ENCODE data around the gene MANEAL.
"Not testable (repeated sequence)": the region's sequence is repeated elsewhere in the genome, so short reads cannot be mapped to it uniquely, and the experiment has no call there.

MANEAL gene

GRCh38 chr1:37793773-37794371 lies at the start of gene MANEAL:
MANEAL (plus strand) TSS chr1:37793847; CDS start chr1:37794183, 336 bp downstream.
- DNase-seq (ENCODE audit: low read depth in 2 of 2), result no peak

GRCh38 chr1:37746806-37747205 lies 46.8 kb upstream of the MANEAL start:
- no peak for DNase-seq (ENCODE audit: low read depth in 2 of 2)

- no peak for DNase-seq (ENCODE audit: low read depth in 2 of 2)
Observed at GRCh38 chr1:37748565-37748964, 45.1 kb upstream of the MANEAL start.

DNA sequence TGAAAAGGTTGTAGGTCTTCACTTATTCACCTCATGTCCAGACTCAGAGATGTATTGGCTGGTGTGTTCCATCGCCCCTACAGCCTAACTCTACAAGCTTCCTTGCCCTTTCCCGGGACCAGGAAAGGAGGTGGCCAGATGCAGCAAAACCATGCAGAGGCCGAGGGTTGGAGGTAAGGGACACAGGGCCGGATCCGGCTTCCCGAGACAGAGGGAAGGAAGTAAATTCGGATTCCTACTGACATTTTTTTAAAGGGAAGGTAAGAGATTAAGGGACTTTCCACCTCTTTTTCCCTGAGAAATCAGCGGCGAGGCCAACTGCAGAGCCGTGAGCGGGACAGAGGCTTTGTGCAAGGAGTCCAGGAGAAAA lies 41.4 kb upstream of the MANEAL start:
- no peak for DNase-seq (ENCODE audit: low read depth in 2 of 2)

DNA sequence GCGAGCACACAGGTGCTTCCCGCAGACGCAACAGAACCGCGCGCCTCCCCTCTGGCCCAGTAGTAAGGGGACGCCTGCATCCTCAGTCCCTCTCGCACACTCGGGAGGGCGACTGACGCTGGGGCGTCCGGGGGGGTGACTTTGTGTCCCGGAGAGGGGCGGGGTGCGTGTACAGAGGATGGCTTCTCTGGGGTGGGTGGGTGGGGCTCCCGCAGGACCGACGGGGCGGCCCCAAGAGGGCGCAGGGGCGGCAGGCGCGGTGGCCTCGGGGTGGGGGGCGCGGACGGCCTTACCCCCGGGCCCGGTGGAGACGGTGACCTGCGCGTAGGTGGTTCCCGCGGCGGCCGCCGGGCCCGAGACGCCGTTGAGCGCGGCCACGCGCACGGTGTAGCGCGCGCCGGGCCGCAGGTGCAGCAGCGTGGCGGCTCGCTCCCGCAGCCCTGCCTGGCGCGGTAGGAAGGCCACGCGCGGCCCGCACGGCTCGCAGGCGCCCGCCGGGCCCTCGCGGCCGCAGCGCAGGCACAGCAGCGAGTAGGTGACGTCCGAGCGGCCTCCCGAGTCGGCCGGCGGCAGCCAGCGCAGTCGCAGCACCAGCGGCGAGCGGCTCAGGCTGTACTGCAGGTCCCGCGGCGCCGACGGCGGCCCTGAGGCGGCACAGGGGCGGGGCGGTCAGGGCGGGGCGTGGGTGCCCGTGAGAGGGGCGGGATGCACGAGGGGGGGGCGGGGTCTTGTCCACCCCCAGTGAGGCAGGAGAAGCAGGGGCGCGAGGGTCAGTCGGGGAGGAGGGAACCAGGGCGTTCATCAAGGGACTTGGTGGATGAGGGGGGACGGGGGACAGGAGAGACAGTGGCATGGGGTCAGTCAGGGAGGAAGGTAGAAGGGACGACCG lies 40.8 kb upstream of the MANEAL start:
- DNase-seq (ENCODE audit: low read depth in 2 of 2), result peak in 1 of 2 donors; percentile 33

GRCh38 chr1:37753473-37754321 lies 40.0 kb upstream of the MANEAL start:
- DNase-seq (ENCODE audit: low read depth in 2 of 2), result no peak

DNA sequence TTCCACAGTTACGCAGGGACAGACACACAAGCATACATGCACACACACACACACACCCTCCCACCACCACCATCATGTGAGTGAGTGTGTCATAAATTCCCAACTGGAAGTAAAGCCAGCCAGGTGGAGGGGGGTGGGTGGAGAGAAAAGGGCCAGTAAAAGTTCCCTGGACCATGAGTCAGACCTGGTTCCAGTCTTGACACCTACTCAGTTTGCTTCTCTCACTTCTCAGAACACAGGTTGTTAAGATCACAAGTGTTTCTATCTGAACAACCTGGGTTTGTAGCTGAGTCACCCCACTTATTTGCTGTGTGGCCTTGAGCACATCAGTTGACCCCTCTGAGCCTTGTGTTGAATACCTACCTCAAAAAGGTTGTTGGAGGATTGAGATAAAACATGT lies 38.4 kb upstream of the MANEAL start:
- DNase-seq (ENCODE audit: low read depth in 2 of 2), result peak in 1 of 2 donors; percentile 15

DNA sequence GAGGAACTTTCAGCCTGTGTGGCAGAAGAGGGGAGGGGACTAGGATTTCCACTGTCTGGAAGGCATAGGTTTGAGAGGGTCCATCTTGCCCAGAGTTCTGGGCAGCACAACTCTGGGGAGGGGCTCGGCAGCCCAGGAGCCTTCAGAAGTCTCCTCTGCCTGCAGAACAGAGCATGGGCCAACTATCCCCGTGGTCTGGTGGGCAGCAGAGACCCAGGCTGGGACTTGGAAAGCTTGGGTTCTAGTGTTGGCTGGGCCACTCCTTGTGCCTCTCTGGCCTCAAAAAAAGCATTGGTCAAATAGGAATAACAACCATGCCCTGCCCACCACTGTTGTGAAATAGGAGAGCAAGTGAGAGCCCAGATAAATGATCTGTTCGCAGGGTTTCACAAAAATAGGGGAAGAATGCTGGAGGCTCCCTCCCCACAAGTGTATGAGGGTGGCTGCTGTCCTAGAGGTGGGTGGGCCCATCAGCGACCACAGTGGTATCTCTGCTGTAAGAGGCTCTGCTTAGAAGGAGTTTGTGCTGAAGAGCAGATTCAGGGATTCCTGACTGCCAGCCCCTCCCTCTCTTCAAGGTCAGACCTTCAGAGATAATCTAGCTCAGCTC lies 37.6 kb upstream of the MANEAL start:
- DNase-seq (ENCODE audit: low read depth in 2 of 2), result no peak

- no peak for DNase-seq (ENCODE audit: low read depth in 2 of 2)
Observed at GRCh38 chr1:37759451-37759850, 34.2 kb upstream of the MANEAL start.

- DNase-seq (ENCODE audit: low read depth in 2 of 2), result no peak
Observed at GRCh38 chr1:37761416-37762095, 32.1 kb upstream of the MANEAL start.

DNA sequence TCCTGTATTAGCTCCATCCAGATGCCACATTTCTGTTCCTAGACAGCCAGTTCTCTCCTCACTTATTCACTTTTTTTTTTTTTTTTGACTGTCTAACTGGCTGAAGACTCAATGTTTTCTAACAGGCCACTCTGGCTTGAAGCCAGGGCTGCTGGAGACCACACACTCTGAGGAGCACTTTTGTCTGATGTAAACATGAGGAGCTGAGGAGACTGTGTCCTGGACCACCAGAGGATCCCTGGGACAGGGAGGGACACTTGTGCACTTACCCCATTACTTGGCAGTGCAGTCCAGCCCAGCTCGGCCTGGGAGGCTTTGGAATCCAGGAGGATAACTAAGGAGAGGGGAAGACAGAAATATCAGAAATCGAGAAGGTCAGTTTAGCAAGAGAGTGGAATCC lies 31.1 kb upstream of the MANEAL start:
- DNase-seq (ENCODE audit: low read depth in 2 of 2), result no peak

DNA sequence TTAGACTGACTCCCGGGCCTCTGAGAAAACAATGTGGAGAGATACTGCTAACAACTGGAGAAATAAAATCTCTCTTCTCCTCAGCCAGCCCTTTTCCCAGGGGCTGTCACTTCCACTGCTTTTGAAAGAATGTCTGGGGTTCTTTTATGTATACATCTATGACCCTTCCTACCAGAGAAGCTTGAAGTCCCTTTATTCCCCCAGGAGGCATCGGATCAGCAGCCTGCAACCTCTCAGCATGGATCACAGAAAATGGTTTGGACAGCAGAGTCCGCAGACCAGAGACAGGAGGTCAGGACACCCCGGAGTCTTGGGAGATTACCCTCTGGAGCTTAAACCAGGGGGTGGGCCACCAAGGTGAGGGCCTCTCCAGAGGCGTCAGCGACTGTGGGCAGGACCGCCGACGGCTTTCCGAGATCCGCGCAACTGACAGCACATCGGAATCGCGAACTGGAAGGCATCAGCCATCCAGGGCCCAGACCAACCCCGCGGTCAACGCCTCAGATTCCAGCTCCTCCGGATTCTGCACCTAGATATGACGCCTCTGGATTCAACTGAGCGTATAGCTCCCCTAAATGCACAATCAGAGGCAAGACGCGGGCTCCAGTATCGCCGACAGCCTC lies 29.7 kb upstream of the MANEAL start:
- no peak for DNase-seq (ENCODE audit: low read depth in 2 of 2)

DNA sequence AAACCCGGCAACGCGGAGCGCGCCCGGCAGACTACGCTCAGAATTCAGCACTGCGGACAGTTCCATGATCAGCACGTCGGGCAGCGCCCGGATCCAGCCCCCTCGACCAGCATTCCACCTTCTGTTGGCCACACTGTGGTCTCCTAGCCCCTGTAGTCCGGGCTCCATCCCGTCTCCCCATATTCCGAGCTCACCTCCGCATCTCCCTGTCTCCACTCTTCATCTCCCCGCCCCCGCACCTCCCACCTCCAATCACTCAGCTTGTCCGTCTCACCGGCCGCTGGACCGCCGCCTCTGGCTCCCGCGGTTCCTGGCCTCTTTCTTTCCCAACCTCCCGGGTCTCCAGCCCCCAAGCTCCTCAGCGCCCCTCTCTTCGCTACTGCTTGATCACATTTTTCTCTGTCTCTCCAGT lies 29.2 kb upstream of the MANEAL start:
- DNase-seq (ENCODE audit: low read depth in 2 of 2), result peak; percentile 26 to 29

- DNase-seq (ENCODE audit: low read depth in 2 of 2), result no peak
Observed at GRCh38 chr1:37764888-37765441, 28.7 kb upstream of the MANEAL start, which contains the start of gene EPHA10. EPHA10 (minus strand) TSS chr1:37765120; CDS start chr1:37765066, 54 bp downstream.

DNA sequence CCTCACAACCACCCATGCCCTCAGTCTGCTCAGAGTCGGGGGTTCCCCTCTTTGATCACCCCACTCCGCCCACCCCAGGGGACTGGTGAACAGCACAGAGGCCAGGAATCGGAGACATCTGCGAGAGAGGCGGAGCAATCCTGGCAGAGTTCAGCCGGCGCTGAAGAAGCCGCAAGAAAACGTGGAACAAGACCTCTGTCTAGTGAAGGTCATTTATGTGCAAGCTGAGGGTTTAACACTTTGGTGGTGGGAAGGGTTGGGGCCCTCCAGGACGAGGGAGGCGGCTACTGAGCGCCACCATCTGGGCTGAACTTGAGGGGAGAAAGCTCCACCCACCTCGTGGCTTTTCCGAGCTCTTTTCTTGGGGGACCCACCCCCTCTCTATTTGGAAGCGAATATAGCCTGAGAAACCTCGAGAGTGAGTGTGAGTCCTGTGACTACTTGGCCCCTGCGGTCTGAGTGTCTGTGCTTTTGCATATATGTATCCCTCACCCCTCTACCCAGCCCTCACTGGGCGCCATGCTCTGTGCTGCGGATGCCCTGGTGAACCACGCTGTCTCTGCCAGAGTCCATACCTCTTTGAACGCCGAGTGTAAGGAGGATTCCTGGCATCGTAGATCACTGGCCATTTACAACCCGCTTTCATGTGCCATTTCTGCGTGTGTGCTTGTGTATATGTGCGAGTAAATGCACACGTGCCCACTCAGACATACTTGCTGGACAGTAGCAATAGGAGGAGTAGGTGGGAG lies 27.6 kb upstream of the MANEAL start:
- peak in 1 of 2 donors; percentile 16 for DNase-seq (ENCODE audit: low read depth in 2 of 2)

DNA sequence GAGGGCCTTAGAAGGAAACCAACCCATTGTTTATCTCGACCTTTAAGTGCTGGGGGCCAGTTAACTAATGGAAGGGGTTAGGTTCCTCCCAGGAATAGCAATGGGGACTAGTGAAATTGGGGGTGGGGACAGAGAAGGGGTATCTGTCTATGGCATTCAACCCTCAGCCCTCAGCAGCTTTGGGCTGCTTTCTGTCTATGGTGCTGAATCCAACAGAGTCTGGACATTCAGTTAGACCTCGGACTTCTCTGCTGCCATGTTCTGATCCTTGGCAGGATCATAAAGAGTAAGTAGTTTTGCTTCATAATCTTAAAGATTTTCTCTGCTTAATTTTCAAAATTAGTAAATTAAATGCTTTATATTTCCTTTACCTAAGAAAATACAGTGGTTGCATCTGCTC lies 26.2 kb upstream of the MANEAL start:
- no peak for DNase-seq (ENCODE audit: low read depth in 2 of 2)

- not testable (repeated sequence) for DNase-seq (ENCODE audit: low read depth in 2 of 2)
Observed at GRCh38 chr1:37771440-37771839, 22.2 kb upstream of the MANEAL start.

- peak in 1 of 2 donors; percentile 15 for DNase-seq (ENCODE audit: low read depth in 2 of 2)
Observed at GRCh38 chr1:37776946-37777516, 16.6 kb upstream of the MANEAL start.

DNA sequence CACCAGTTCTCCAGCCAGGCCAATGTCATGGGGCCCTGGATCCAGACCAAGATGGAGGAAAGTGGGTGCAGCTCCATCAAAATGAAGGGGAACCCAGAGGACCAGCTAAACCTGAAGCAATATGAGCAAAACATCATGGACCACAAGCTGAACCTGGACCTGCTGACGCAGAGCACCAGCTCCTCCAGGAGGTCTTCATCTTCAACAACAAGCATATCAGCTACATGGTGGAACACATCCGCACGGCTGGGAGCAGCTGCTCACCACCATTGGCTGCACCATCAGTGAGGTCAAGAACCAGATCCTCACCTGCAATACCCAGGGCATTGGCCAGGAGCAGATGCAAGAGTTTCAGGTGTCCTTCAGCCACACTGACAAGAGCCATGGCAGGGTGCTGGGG lies 15.0 kb upstream of the MANEAL start:
- no peak for DNase-seq (ENCODE audit: low read depth in 2 of 2)
